ENCODE data around the gene ANKFY1.
"Not testable (repeated sequence)": the region's sequence is repeated elsewhere in the genome, so short reads cannot be mapped to it uniquely, and the experiment has no call there.

ANKFY1 gene

GRCh38 chr17:4215882-4216570 lies 47.8 kb downstream of the ANKFY1 start:
- DNase-seq: no peak

DNA sequence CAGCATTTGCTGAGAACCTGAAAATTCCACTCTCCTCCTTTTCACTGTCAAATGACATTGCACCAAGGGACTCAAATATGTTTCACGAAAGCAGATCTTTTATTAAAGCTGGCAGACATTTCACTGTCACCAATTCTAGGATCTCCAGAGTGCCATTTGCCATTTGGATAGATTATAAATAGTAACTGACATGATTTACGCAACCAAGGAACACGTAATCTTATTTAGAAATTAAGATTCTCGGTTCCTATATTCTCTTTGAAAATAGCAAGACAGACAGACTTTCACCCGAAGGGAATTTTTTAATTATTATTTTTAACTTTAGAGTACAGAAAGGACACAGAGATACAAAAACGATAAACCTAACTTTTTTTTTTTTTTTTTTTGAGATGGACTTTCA lies 49.6 kb downstream of the ANKFY1 start:
- peak; percentile 79 for DNase-seq

GRCh38 chr17:4209611-4210010 lies 54.2 kb downstream of the ANKFY1 start:
- DNase-seq: no peak

DNA sequence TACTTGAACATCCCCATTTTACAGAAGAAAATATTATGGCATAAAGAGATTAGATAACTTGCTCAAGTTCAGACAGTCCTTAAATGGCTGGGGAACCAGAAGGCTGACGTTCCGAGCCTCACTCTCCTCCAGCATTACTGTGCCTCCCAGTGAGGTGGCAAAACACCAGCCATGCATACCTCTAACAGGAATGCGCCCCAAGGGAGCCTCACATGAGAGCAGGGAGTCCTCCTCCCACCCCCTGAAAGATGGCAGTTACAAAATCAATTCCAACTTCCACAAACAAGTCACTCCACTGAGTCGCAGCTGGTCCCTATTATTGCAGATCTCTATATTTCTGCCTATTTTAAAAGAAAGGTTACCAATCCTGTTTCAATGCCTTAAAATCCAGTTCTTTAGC lies 55.5 kb downstream of the ANKFY1 start:
- DNase-seq: no peak

GRCh38 chr17:4206962-4207361 lies 56.8 kb downstream of the ANKFY1 start:
- peak; percentile 50 for DNase-seq

GRCh38 chr17:4205917-4206316 lies 57.9 kb downstream of the ANKFY1 start:
- no peak for DNase-seq

DNA sequence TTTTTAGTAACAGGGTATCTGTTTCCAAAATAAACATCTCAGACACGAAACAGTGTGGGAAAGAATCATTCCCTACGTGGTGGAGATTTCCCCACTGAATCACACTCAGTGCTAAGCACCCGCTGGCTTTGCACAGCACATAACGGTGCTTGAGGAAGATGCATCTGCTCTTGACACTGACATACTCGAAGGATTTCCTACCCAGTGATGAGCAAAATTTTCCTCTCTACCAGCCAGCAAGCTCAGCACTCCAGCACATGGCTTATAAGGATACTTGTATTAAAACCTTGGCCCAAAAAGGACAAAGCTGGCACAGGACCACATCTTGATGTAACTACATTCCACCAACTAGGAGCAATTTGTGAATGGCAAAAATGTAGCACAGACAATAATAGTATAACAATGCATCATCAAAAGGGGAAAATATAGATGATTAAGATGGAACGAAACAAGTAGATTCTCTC lies 59.0 kb downstream of the ANKFY1 start:
- no peak for DNase-seq

DNA sequence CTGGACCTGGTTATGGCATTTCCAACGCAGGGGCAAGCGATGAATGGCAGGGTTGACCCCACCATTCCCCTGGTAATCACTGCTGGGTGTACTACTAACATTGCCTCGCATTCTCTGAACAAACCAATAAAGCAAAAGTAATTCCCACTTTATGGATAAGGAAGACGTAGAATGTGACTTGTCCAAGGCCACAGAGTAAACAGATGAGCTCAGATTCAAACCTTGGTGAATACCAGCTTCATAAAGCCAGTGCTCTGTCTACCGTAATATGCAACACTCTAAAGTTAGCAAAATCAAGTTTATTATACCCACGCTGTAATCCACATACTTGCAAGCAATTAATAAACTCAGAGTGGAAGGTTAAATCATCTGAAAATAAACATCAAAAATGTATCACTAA lies 59.6 kb downstream of the ANKFY1 start:
- DNase-seq: no peak

DNA sequence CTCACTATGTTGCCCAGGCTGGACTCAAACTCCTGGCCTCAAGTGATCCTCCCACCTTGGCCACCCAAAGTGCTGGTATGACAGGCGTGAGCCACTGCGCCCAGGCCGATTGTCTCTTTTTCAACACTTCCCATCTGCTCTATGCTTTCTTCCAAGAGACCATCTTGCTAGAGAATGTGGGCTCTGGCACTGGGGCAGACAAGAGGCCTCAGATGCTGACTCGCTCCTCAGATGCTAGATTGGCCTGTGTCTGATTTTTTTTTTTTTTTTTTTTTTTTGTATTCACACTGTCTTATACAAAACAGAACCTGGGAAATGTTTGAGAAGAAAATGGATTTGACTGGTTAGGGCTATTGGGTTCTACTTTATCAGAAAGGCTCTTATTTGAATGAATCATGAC lies 62.6 kb downstream of the ANKFY1 start:
- no peak for DNase-seq

DNA sequence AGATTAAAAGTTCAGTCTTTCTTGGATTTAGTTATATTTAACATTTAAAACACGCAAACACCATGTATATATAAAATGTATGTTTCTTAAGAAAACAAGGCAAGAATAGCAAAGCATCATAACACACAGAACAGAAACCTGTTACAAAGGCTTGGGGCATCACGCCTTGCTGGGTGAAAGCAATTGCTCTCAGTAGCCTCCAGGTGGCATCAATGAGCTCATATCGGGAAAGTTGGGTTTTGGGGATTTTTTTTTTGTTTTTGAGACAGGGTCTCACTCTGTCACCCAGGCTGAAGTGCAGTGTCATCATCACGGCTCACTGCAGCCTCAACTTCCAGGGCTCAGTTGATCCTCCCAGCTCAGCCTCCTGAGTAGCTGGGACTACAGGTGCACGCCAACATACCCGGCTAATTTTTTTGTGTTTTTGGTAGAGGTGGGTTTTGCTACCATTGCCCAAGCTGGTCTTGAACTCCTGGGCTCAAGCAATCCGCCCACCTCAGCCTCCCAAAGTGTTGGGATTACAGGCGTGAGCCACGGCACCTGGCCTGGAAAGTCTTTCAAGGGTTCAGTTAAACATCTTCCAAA lies 63.9 kb downstream of the ANKFY1 start:
- peak; percentile 56 for DNase-seq

DNA sequence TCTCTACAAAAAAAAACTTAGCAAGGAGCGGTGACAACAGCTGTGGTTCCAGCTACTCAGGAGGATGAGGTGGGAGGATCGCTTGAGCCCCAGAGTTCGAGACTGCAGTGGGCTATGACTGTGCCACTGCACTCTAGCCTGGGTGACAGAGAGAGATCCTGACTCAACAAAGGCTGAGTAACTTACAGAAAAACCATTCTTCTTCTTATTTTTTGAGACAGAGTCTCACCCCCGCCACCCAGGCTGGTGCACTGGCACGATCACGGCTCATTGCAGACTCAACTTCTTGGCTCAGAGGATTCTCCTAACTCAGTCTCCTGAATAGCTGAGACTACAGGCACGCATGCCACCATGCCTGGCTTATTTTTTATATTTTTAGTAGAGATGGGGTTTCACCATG lies 64.8 kb downstream of the ANKFY1 start:
- no peak for DNase-seq

DNA sequence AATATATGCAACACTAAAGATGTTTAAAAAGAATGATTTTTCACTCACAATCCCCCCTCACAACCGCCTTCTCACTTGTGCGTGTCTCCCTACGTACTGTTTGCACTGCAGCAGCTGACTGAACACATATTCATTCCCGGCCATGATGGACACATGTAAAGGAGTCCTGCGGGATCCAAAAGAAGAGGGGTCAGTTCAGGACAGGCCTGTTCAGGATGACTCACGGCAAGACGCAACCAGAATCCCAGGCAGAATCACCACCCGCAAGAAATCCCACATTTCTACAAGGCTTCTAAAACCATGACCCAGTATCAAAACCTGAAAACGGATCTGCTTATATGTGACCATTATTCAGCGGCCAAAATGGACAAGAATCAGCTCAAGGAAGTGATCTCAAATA lies 68.5 kb downstream of the ANKFY1 start:
- no peak for DNase-seq

GRCh38 chr17:4194796-4195195 lies 69.0 kb downstream of the ANKFY1 start:
- no peak for DNase-seq

DNA sequence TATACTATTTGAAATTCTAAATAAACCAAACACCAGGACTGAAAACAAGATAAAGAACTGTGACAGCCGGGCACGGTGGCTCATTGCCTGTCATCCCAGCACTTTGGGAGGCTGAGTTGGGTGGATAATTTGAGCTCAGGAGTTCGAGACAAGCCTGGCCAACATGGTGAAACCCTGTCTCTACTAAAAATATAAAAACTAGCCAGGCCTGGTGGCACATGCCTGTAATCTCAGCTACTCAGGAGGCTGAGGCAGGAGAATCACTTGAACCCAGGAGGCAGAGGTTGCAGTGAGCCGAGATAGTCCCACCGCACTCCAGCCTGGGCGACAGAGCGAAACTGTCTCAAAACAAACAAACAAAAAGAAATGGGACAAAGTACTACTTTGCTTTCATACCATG lies 73.0 kb downstream of the ANKFY1 start:
- not testable (repeated sequence) for DNase-seq

DNA sequence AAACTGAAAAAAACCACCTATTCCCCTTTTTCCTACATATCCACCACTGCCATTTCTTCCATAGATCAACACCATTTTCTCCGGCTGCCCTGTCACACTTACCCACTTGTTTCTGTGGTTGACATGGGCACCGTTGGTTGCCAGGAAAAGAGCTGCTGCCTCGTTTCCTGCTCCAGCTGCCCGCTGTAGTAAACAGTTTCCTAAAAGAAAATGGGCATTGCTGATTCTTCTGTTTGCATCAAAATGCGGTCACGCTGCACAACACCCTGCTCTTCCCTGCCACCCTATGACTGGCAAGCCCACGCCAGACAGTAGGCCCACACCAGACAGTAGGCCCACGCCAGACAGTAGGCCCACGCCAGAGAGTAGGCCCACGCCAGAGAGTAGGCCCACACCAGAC lies 74.5 kb downstream of the ANKFY1 start:
- DNase-seq: no peak

- no peak for DNase-seq
Observed at GRCh38 chr17:4188076-4188475, 75.7 kb downstream of the ANKFY1 start.

- DNase-seq: peak; percentile 18
Observed at GRCh38 chr17:4187076-4187475, 76.7 kb downstream of the ANKFY1 start.

DNA sequence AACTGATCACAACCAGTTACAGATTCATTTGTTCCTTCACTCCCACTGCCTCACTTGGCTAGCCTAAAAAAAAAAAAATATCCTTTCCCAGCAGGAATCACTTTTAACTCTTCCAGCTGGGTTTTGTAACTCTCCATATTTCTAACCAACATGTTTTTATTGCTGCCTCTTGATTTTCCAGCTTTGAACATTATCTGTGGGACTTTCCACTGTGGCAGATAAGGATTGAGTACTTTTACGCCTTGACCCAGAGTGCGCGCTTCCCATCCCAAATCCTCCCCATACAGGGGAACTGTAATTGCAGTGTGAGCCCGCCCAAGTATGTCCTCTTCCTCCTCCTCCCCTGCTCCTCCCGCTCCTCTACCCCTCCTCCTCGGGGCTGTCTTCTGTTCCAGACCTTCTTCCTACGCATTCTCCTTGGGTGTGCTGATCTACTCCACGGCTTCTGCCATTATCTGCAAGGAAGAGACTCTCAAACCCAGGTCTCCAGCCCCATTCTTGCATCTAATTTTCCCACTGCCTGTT lies 77.4 kb downstream of the ANKFY1 start:
- DNase-seq: no peak

DNA sequence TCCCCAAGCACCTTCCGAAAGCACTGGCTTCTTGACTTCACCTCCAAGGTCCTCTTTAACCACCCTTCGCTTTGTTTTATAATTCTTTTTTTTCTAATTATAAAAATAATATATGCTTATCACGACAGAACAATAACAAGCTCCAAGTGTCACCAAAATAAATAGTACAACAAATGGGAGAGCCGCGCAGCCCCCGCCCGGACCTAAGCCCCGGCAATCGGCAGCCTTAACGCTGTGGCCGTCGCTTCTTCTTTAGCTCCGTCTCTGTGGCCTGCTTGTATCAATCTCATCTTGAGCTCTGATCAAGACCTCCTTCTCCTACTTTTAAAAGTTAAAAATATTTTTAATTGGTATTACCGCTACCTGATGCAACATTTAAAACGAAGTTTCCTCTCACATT lies 78.1 kb downstream of the ANKFY1 start:
- no peak for DNase-seq

DNA sequence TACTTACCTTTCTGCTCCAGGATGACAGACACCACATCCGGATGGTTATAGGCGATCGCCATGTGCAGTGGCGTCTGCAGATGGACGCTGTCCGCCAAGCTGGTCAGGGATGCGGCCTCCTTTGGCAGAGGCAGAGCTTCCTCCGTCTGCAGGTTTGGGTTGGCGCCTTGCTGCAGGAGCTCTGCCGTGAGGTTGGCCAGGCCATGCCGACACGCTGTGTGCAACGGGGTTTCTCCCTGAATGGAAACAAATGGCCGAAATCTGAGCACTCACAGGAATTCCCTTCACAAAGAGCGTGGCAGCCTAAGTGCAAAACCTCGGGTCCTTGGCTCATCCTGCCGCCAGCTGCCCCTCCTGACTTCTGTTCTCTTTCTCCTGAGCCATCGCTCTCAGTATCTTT lies 79.0 kb downstream of the ANKFY1 start:
- no peak for DNase-seq

DNA sequence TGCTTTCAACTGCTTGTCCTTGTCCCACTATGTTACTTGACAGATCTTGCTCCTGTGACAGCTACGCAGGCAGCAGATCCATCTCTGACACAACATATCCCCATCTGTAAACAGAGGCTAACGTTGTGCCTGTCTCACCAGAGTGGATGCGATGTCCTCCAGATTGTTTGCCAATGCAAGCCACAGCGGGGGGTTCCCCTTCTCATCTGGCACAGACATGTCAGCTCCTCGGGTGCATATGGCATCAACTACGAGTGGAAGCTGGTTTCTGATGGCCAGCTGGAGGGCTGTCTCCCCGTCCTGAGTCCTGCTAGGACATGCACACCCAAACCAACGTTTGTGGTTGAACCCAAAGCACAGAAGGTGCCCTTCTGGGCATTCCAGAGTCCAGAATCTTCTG lies 81.7 kb downstream of the ANKFY1 start:
- no peak for DNase-seq

GRCh38 chr17:4180791-4181190 lies 83.0 kb downstream of the ANKFY1 start:
- no peak for DNase-seq

- DNase-seq: peak; percentile 27
Observed at GRCh38 chr17:4179071-4179470, 84.7 kb downstream of the ANKFY1 start.

- no peak for DNase-seq
Observed at GRCh38 chr17:4178651-4179050, 85.1 kb downstream of the ANKFY1 start.

DNA sequence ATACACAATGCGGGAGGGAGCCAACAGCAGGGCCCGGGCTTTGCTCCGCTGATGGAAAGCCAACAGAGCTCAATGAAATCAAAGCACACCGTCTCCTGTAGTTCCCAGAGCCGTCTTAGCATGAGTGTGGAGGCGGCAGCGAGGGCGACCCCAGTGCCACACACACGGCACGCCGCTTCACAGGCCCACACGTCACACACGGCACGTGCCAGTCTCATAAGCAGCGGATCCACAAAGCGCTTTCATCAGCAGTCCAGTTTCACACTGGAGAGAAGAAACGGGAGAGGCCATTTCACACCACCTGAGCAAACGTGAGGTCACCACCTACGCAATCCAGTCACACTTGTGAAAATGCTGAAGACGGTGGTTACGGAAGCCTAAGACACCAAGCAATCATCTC lies 86.0 kb downstream of the ANKFY1 start:
- DNase-seq: no peak

All from suppressor macrophage treated with lipopolysaccharide for 4 hours (primary cell).